ENCODE results near the gene ITGAX. TPM values are rescaled to one million over a fixed set of nuclear protein-coding genes. Genes with fewer than 3 reads are reported as not detected.

The ITGAX gene
- total and polyA plus RNA-seq, 3 donors from 2014 or later, result 0.63 to 3.4 (median 2.8) TPM

GRCh38 chr16:31330553-31330890 lies 24.5 kb upstream of the ITGAX start:
- no peaks in the 10 kb centered on the region for H3K36me3 ChIP-seq (ENCODE audit: low read depth, missing control alignments)
- no peaks in the 10 kb centered on the region for H3K27me3 ChIP-seq
- intact Hi-C loops (cut with DNase I; ENCODE audit: low total_unique reads), result no loop called here
- TF ChIP-seq CTCF (IDR thresholded peaks at IDR 0.05), result no peak
- TF ChIP-seq POLR2A (IDR thresholded peaks at IDR 0.05), result no peak
- no peaks in the 10 kb centered on the region for H3K4me1 ChIP-seq
- no peak overlapping the region for H3K4me3 ChIP-seq
- 17 to 24% methylated on average over 8 of the region's 8 CpGs for WGBS, 2 donors
- no peak for DNase-seq
- H3K9me3 ChIP-seq, result no peaks in the 10 kb centered on the region
- H3K27ac ChIP-seq, result no peak overlapping the region

- no peak overlapping the region for H3K27ac ChIP-seq
- no peaks in the 10 kb centered on the region for H3K36me3 ChIP-seq (ENCODE audit: low read depth, missing control alignments)
- intact Hi-C loops (cut with DNase I; ENCODE audit: low total_unique reads), result no loop called here
- no peak for DNase-seq
- no peak overlapping the region for H3K4me3 ChIP-seq
- no peaks in the 10 kb centered on the region for H3K9me3 ChIP-seq
- no peaks in the 10 kb centered on the region for H3K27me3 ChIP-seq
- TF ChIP-seq POLR2A (IDR thresholded peaks at IDR 0.05), result no peak
- TF ChIP-seq CTCF (IDR thresholded peaks at IDR 0.05), result no peak
- WGBS, 2 donors, result 3 to 10% methylated on average over 11 to 45 of the region's 46 CpGs
- H3K4me1 ChIP-seq, result no peaks in the 10 kb centered on the region
Measured at GRCh38 chr16:31331141-31331764, 23.7 kb upstream of the ITGAX start.

- no peaks in the 10 kb centered on the region for H3K9me3 ChIP-seq
- no peaks in the 10 kb centered on the region for H3K4me1 ChIP-seq
- no peaks in the 10 kb centered on the region for H3K27me3 ChIP-seq
- intact Hi-C loops (cut with DNase I; ENCODE audit: low total_unique reads), result no loop called here
- no peaks in the 10 kb centered on the region for H3K36me3 ChIP-seq (ENCODE audit: low read depth, missing control alignments)
- no peak overlapping the region for H3K27ac ChIP-seq
- DNase-seq, result no peak
- H3K4me3 ChIP-seq, result no peak overlapping the region
- no peak for TF ChIP-seq CTCF (IDR thresholded peaks at IDR 0.05)
- no peak for TF ChIP-seq POLR2A (IDR thresholded peaks at IDR 0.05)
- WGBS, 2 donors, result 56 to 65% methylated on average over 17 to 23 of the region's 23 CpGs
Measured at GRCh38 chr16:31331807-31332301, 23.1 kb upstream of the ITGAX start.

GRCh38 chr16:31332544-31332943 lies 22.4 kb upstream of the ITGAX start:
- TF ChIP-seq CTCF (IDR thresholded peaks at IDR 0.05), result no peak
- no peak for TF ChIP-seq POLR2A (IDR thresholded peaks at IDR 0.05)
- Histone ChIP-seq H3K27ac (no peak overlapping the region), H3K9me3 (no peaks in the 10 kb centered on the region), H3K4me3 (no peak overlapping the region), H3K27me3 (no peaks in the 10 kb centered on the region), H3K36me3 (ENCODE audit: low read depth, missing control alignments) (no peaks in the 10 kb centered on the region), H3K4me1 (no peaks in the 10 kb centered on the region)
- no peak for DNase-seq
- WGBS, 2 donors, result 77% methylated on average over 4 of the region's 4 CpGs
- intact Hi-C loops (cut with DNase I; ENCODE audit: low total_unique reads), result no loop called here
